IMR-90 (cell line): ENCODE results near the gene CEMIP2. TPM values are rescaled to one million over a fixed set of nuclear protein-coding genes. Genes with fewer than 3 reads are reported as not detected.

Experiments used
- ATAC-seq: fragments of 200-7000 bp; cut with Tn5 transposase; 2 replicates; pipeline ENCODE4 v1.9.1; 2020; ENCODE audit warnings: low read depth, mild to moderate bottlenecking, moderate library complexity
- BruUV-seq: library from RNA; stranded (reverse); fragments of 400-500 nt; replicated peaks from 2 replicates; lab custom pipeline; 2021; lab: Mats Ljungman, UMichigan
- CTCF ChIA-PET: fragments of 300-600 bp; formaldehyde crosslinking; extraction: SDS; loops from one replicate; lab custom pipeline; 2021; ENCODE audit warnings: antibody characterized with exemption; lab: Yijun Ruan, JAX
- POLR2A ChIA-PET: fragments of 300-600 bp; sonication (Branson Sonifier 250); formaldehyde crosslinking; loops from one replicate; lab custom pipeline; 2022; ENCODE audit warnings: antibody characterized with exemption; ENCODE audit not compliant: unreplicated experiment; lab: Charles Lee
- DNase-seq: peaks from one replicate; pipeline ENCODE4 v3.0.0; 2013
- H2AFZ ChIP-seq: replicated peaks from 2 replicates; pipeline ENCODE3; 2013; ENCODE audit warnings: low read length, mild to moderate bottlenecking; ENCODE audit not compliant: poor library complexity
- H2AK5ac ChIP-seq: 2 replicates; pipeline ENCODE4 v1.6.1; 2013; ENCODE audit warnings: low read depth, low read length, inconsistent platforms
- H2AK9ac ChIP-seq: replicated peaks from 2 replicates; pipeline ENCODE3; 2013; ENCODE audit warnings: mild to moderate bottlenecking, low read depth, low read length, moderate library complexity; ENCODE audit not compliant: poor library complexity
- H2BK120ac ChIP-seq: 2 replicates; pipeline ENCODE4 v1.6.1; 2013; ENCODE audit warnings: low read depth, low read length, inconsistent platforms
- H2BK15ac ChIP-seq: 3 replicates; pipeline ENCODE4 v1.6.1; 2013; ENCODE audit warnings: low read depth, low read length, inconsistent platforms
- H2BK20ac ChIP-seq: 2 replicates; pipeline ENCODE4 v1.6.1; 2013; ENCODE audit warnings: low read depth, mild to moderate bottlenecking, inconsistent platforms, low read length, moderate library complexity
- H2BK5ac ChIP-seq: 2 replicates; pipeline ENCODE4 v1.6.1; 2013; ENCODE audit warnings: mild to moderate bottlenecking, low read depth, low read length, inconsistent platforms; ENCODE audit not compliant: poor library complexity, severe bottlenecking
- H3K14ac ChIP-seq: replicated peaks from 2 replicates; pipeline ENCODE4 v1.6.1; 2013; ENCODE audit warnings: low read depth, low read length, inconsistent platforms
- H3K18ac ChIP-seq: 2 replicates; pipeline ENCODE4 v1.6.1; 2013; ENCODE audit warnings: low read depth, low read length, control low read depth
- H3K23ac ChIP-seq: 2 replicates; pipeline ENCODE4 v1.6.1; 2013; ENCODE audit warnings: low read depth, low read length, inconsistent platforms
- H3K27ac ChIP-seq: 2 replicates; pipeline ENCODE4 v1.5.1; 2013; ENCODE audit warnings: mild to moderate bottlenecking, control low read depth, low read length; ENCODE audit not compliant: insufficient read depth
- H3K27me3 ChIP-seq: 2 replicates; pipeline ENCODE4 v1.6.1; 2013; ENCODE audit warnings: low read length; ENCODE audit not compliant: control insufficient read depth, insufficient read depth
- H3K36me3 ChIP-seq: 2 replicates; pipeline ENCODE4 v1.6.1; 2013; ENCODE audit warnings: low read length, mixed read lengths; ENCODE audit not compliant: control insufficient read depth, insufficient read depth
- H3K4ac ChIP-seq: 2 replicates; pipeline ENCODE4 v1.6.1; 2013; ENCODE audit warnings: low read depth, low read length, inconsistent platforms
- H3K4me1 ChIP-seq: 2 replicates; pipeline ENCODE4 v1.6.1; 2013; ENCODE audit warnings: low read length, mixed read lengths; ENCODE audit not compliant: control insufficient read depth, insufficient read depth
- H3K4me2 ChIP-seq: 2 replicates; pipeline ENCODE4 v1.6.1; 2013; ENCODE audit warnings: low read depth, mild to moderate bottlenecking, control low read depth, low read length, moderate library complexity
- H3K4me3 ChIP-seq: 2 replicates; pipeline ENCODE4 v1.5.1; 2013; ENCODE audit warnings: low read depth, mild to moderate bottlenecking, control low read depth, low read length, moderate library complexity; ENCODE audit not compliant: insufficient read depth
- H3K56ac ChIP-seq: 2 replicates; pipeline ENCODE4 v1.6.1; 2013; ENCODE audit warnings: low read length, inconsistent platforms; ENCODE audit not compliant: insufficient read depth; ENCODE audit errors: extremely low read depth
- H3K79me1 ChIP-seq, 2 experiments: 2 replicates each; pipeline ENCODE4 v1.6.1; 2013; ENCODE audit warnings: low read length in 2 of 2, inconsistent platforms in 1 of 2, low read depth in 1 of 2
- H3K9ac ChIP-seq: 2 replicates; pipeline ENCODE4 v1.6.1; 2013; ENCODE audit warnings: low read depth, low read length, control low read depth
- H3K9me1 ChIP-seq: 2 replicates; pipeline ENCODE4 v1.6.1; 2013; ENCODE audit warnings: low read length, inconsistent platforms; ENCODE audit not compliant: insufficient read depth
- H3K9me3 ChIP-seq: 2 replicates; pipeline ENCODE4 v1.6.1; 2013; ENCODE audit warnings: low read length; ENCODE audit not compliant: control insufficient read depth, insufficient read depth
- H4K20me1 ChIP-seq: 2 replicates; pipeline ENCODE4 v1.6.1; 2013; ENCODE audit warnings: low read length, inconsistent platforms; ENCODE audit not compliant: insufficient read depth
- H4K5ac ChIP-seq: 2 replicates; pipeline ENCODE4 v1.6.1; 2013; ENCODE audit warnings: mild to moderate bottlenecking, low read depth, low read length, control low read depth
- H4K8ac ChIP-seq, 2 experiments: 2 replicates each; pipeline ENCODE4 v1.6.1; 2013; ENCODE audit warnings: low read depth in 2 of 2, low read length in 2 of 2, control low read depth in 1 of 2, inconsistent platforms in 1 of 2
- H4K91ac ChIP-seq: 2 replicates; pipeline ENCODE4 v1.6.1; 2013; ENCODE audit warnings: low read depth, low read length, inconsistent platforms; ENCODE audit not compliant: insufficient read depth
- BHLHE40 ChIP-seq: fragments of 150-350 bp; IDR thresholded peaks from 2 replicates; pipeline ENCODE4 v1.6.1; 2016; ENCODE audit warnings: mild to moderate bottlenecking, low read depth, low read length
- CEBPB ChIP-seq: IDR thresholded peaks from 2 replicates; pipeline ENCODE4 v1.6.1; 2012; ENCODE audit warnings: low read depth, low read length, improper control_type of control experiment
- CTCF ChIP-seq: conservative IDR thresholded peaks from 2 replicates; pipeline ENCODE4 v1.5.1; 2012; ENCODE audit warnings: mild to moderate bottlenecking, low read depth, low read length, improper control_type of control experiment
- ELK1 ChIP-seq: fragments of 150-350 bp; IDR thresholded peaks from 2 replicates; pipeline ENCODE4 v1.6.1; 2016; ENCODE audit warnings: low read depth, mild to moderate bottlenecking, low read length, moderate library complexity, borderline replicate concordance
- MAZ ChIP-seq: IDR thresholded peaks from 2 replicates; pipeline ENCODE4 v1.6.1; 2012; ENCODE audit warnings: low read depth, mild to moderate bottlenecking, low read length, improper control_type of control experiment, moderate library complexity, borderline replicate concordance
- MXI1 ChIP-seq: IDR thresholded peaks from 2 replicates; pipeline ENCODE4 v1.6.1; 2012; ENCODE audit warnings: low read depth, mild to moderate bottlenecking, low read length, moderate library complexity, borderline replicate concordance
- POLR2A ChIP-seq: IDR thresholded peaks from 2 replicates; pipeline ENCODE4 v1.6.1; 2012; ENCODE audit warnings: mild to moderate bottlenecking, low read depth, low read length
- RCOR1 ChIP-seq: IDR thresholded peaks from 2 replicates; pipeline ENCODE4 v1.6.1; 2012; ENCODE audit warnings: mild to moderate bottlenecking, low read length, improper control_type of control experiment; ENCODE audit not compliant: insufficient replicate concordance
- RFX5 ChIP-seq: IDR thresholded peaks from 2 replicates; pipeline ENCODE4 v1.8.0; 2012; ENCODE audit warnings: low read depth, mild to moderate bottlenecking, low read length, moderate library complexity
- SMC3 ChIP-seq: fragments of 150-350 bp; IDR thresholded peaks from 2 replicates; pipeline ENCODE4 v1.6.1; 2016; ENCODE audit warnings: low read depth, mild to moderate bottlenecking, antibody characterized with exemption, low read length, moderate library complexity
- USF2 ChIP-seq: fragments of 150-350 bp; IDR thresholded peaks from 2 replicates; pipeline ENCODE4 v1.6.1; 2017; ENCODE audit warnings: mild to moderate bottlenecking, antibody characterized with exemption, low read length, low read depth
- WGBS, 2 experiments: methylation state at CpG; one replicate each; pipeline versions ENCODE4 v1.1.5 to v1.1.7; 2013; ENCODE audit warnings: missing lambda C conversion rate in 2 of 2; ENCODE audit not compliant: insufficient read length in 1 of 2; ENCODE audit errors: extremely low coverage in 2 of 2; 5-methylcytosine and 5-hydroxymethylcytosine counted together
- dilution Hi-C: fragments of 300-500 bp; cut with HindIII; formaldehyde crosslinking; loops from one replicate; pipeline ENCODE4 v1.14.3; 2018; ENCODE audit warnings: low sequenced_read_pairs; ENCODE audit not compliant: unreplicated experiment
- in situ Hi-C: fragments of 300-500 bp; cut with MboI; formaldehyde crosslinking; loops from 3 replicates; pipeline ENCODE4 v1.14.3; 2019; ENCODE audit warnings: low sequenced_read_pairs, inconsistent platforms, mixed read lengths
- intact Hi-C: fragments of 100-400 bp; cut with micrococcal nuclease; formaldehyde crosslinking; loops from 2 replicates; pipeline ENCODE4 v1.10.0; 2022
- polyA plus RNA-seq, 3 experiments: library from polyadenylated mRNA; depleted of rRNA; stranded (reverse); fragments of >200 nt; gene quantifications; 2 replicates each; pipeline ENCODE4 v1.2.3, GENCODE V29; 2012; ENCODE audit warnings: low replicate concordance in 1 of 3
- total RNA-seq: library from RNA; depleted of rRNA; stranded (reverse); fragments of >200 nt; gene quantifications from 2 replicates; pipeline ENCODE4 v1.2.3, GENCODE V29; 2012

CEMIP2 gene
- total and polyA plus RNA-seq, 2 of the 4 experiments (the other 2 are of a cell fraction): 65.2 to 67.4 TPM

GRCh38 chr9:71814226-71814625 is 45.9 kb upstream of the CEMIP2 start:
- Histone ChIP-seq H3K23ac (no peak overlapping the region), H2BK5ac (no peak overlapping the region), H2BK15ac (no peak overlapping the region), H2AK9ac (no peak overlapping the region), H3K27me3 (no peaks in the 10 kb centered on the region; the same call in none of the 2 replicates), H4K5ac (no peak overlapping the region), H3K36me3 (no peaks in the 10 kb centered on the region), H4K91ac (no peak overlapping the region), H3K9ac (no peak overlapping the region), H4K20me1 (no peaks in the 10 kb centered on the region), H3K4me3 (no peak overlapping the region), H3K14ac (no peak overlapping the region), H4K8ac (no peak overlapping the region), H3K18ac (no peak overlapping the region), H3K4me2 (no peak overlapping the region), H3K4me1 (no peaks in the 10 kb centered on the region), H3K4ac (no peak overlapping the region), H3K56ac (no peak overlapping the region), H3K9me1 (no peaks in the 10 kb centered on the region), H2AK5ac (no peak overlapping the region), H3K9me3 (no peaks in the 10 kb centered on the region), H3K79me1 (no peaks in the 10 kb centered on the region), H2BK20ac (no peak overlapping the region), H2BK120ac (no peak overlapping the region), H2AFZ (no peak overlapping the region), H3K27ac (no peak overlapping the region)
- ChIA-PET CTCF (interaction anchor here (0.6 kb wide), 1 partner anchor 119 kb away, joined by 3 read pairs; no protein-coding TSS in a partner anchor), POLR2A (no interaction called here)
- intact Hi-C loops: no loop called here
- ATAC-seq (no peak), DNase-seq (no peak)
- WGBS, 2 experiments: no CpG with 5 or more reads among the region's 3 CpGs
- TF ChIP-seq RCOR1 (no peak), BHLHE40 (no peak), CEBPB (no peak), MAZ (no peak), RFX5 (no peak), SMC3 (no peak), POLR2A (no peak), USF2 (no peak), MXI1 (no peak), CTCF (no peak), ELK1 (no peak)
- dilution Hi-C loops: no loop called here
- in situ Hi-C loops: loop anchor here (25.0 kb wide), 2 partner anchors 448 to 527 kb away; no protein-coding TSS in a partner anchor
- no TSS peak for BruUV-seq
